ENCODE results near the gene ID3.
"Not testable (repeated sequence)": the region's sequence is repeated elsewhere in the genome, so short reads cannot be mapped to it uniquely, and the experiment has no call there.

Gene ID3

DNA sequence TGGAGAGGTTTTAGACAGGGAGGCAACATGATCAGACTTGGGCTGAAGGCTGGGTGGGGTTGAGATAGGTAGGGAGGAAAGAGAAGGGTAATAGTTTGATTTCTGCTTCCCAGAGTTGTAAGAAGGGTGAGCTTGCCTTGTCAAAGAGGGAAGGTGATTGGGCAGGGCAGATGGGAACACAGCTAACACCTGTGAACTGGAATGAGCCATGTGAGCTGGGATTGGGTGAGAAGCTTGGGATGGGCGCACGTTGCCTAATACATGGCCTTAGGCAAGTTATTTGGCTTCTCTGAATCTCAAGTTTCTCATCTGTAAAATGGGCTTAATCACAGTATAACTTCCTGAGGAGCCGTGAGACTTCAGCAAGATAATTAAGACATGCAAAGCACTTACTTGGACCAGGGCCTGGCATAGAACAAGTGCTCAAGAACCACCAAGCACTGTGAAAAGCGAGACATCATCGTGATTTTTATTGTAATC is 33.8 kb upstream of the ID3 start:
- Mint-ChIP-seq H3K36me3 (ENCODE audit: low read depth) (no peaks in the 10 kb centered on the region), H3K27me3 (no peaks in the 10 kb centered on the region), H3K4me3 (no peak overlapping the region), H3K27ac (peak overlapping the region; percentile 51), H3K4me1 (ENCODE audit: low read depth) (peaks cover 87% of the 10 kb centered on the region), H3K9me3 (no peaks in the 10 kb centered on the region)
- DNase-seq: no peak

DNA sequence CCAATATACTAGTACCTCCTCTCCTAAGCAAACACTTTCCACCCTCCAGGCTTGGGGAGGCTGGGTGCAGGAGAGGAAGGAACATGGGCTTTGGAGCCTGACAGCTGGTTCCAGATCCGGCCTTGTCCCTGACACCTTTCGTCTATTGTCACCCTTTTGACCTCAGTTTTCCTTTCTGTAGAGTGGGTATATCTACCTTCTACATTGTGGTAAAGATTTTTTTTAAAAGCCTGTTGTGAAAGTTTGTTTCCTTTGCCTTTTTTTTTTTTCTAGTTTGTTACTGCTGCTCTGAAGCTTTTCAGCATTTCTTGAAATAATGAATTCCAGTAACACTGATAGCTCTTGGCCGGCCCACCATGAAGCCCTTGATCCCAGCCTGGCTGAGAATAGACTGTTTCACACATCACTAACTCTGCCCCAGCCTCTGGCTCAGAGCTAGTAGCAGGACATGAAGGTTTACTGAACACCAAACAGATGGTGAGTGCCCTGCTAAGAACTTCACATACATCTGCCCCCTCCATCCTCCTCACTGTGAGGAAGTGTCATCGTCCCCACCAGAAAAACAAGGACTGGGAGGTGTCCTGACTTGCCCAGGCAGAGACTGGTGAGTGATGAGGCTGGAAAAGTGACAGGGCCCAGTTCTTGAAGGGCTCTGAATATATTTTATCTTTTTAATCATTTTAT is 33.0 kb upstream of the ID3 start:
- Mint-ChIP-seq H3K36me3 (ENCODE audit: low read depth) (no peaks in the 10 kb centered on the region), H3K9me3 (no peaks in the 10 kb centered on the region), H3K4me1 (ENCODE audit: low read depth) (peaks cover 80% of the 10 kb centered on the region), H3K4me3 (peak overlapping the region; percentile 2), H3K27ac (peak overlapping the region; percentile 61), H3K27me3 (no peaks in the 10 kb centered on the region)
- no peak for DNase-seq

- Mint-ChIP-seq H3K4me1 (ENCODE audit: low read depth) (peaks cover 72% of the 10 kb centered on the region), H3K9me3 (no peaks in the 10 kb centered on the region), H3K36me3 (ENCODE audit: low read depth) (no peaks in the 10 kb centered on the region), H3K4me3 (peak overlapping the region; percentile 2), H3K27me3 (no peaks in the 10 kb centered on the region), H3K27ac (peak overlapping the region; percentile 61)
- DNase-seq: peak; percentile 64
These were observed 32.3 kb upstream of the ID3 start for GRCh38 chr1:23591460-23592208.

DNA sequence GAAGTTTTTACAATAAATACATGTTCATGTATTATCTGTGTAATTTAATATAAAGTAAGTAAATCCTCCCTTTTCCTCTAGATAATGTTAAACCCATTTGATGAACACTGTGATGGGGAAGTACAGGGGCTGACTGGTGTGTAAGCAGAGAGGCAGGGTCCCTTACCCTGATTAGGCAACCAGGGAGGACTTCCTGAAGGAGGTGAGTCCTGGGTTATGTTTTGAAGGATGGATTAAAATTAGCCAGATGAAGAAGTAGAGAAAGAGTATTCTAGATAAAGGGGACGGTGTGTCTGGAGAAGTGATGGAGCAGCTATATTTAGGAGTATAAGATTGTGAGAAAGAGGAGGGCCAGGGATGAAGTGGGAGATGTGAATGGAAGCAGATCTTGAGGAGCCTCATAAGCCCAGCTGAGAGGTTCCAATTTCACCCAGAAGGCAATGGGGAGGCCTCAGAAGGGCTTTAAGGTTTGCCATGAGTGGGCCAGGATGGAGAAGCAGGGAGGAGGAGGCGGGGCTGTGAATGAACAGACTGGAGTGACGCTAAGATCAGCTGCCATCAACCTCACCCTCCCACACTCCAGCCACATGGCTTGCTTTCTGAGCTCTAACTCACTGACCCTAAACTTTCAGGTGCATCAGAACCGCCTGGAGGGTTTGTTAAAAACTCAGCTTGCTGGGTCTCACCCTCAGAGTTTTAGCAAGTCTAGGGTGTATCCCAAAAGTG is 30.9 kb upstream of the ID3 start:
- DNase-seq: peak; percentile 55
- Mint-ChIP-seq H3K9me3 (no peaks in the 10 kb centered on the region), H3K4me3 (no peak overlapping the region), H3K4me1 (ENCODE audit: low read depth) (peaks cover 74% of the 10 kb centered on the region), H3K36me3 (ENCODE audit: low read depth) (no peaks in the 10 kb centered on the region), H3K27me3 (no peaks in the 10 kb centered on the region), H3K27ac (peak overlapping the region; percentile 61)

DNA sequence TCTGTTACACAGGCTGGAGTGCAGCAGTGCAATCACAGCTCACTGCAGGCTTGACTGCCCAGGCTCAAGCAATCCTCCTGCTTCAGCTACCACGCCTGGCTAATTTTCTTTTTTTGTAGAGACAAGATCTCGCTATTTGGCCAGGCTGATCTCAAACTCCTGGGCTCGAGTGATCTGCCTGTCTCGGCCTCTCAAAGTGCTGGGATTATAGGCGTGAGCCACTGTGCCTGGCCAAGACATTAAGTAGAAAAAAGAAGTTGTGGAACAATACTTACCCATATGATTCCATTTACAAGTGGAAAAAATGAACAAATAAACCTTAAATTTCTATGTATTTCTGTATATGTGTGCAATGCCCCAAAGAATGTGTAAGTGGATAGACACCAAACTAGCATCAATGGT is 30.3 kb upstream of the ID3 start:
- H3K27ac Mint-ChIP-seq: no peak overlapping the region

DNA sequence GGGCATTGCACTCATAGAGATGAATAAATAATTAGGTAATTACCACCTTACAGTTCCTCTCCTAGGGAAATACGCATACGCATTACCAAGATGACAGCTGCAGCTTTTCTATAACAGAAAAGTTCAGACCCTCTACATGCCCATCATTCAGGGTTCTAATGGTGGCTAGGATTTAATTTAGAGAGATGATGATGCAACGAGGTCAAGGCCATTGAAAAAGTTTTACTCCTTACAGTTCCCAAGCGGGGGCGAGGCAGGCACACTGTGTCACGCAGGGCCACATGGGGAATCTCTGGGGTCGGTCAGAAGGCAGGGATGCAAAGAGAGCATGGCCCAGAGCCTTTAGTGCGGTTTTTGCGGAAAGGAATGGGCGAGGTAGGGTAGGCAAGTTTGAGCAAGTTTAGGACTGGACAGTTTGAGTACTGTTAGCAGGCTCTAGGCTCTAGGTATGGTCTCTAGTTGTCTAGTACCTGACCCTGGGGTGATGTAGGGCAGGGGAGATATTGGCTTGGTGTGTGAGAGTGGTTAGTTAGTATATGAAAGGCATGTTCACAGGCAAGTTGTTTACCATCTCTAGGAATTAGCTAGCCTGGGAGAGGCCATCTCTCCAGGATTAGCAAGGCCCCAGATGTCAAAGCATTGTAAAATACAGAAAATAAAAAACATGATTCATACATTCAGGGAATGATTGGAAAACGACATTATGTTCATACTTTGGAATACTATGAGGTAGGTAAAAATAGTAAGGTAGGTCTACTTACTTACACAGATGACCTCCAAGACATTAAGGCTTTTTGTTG is 29.6 kb upstream of the ID3 start:
- Mint-ChIP-seq H3K4me1 (ENCODE audit: low read depth) (peaks cover 62% of the 10 kb centered on the region), H3K27me3 (no peaks in the 10 kb centered on the region), H3K36me3 (ENCODE audit: low read depth) (no peaks in the 10 kb centered on the region), H3K9me3 (no peaks in the 10 kb centered on the region), H3K27ac (no peak overlapping the region), H3K4me3 (no peak overlapping the region)
- no peak for DNase-seq

More for the DNA sequence above, 30.3 kb upstream of the ID3 start:
- no peaks in the 10 kb centered on the region for H3K9me3 Mint-ChIP-seq
- H3K27me3 Mint-ChIP-seq: no peaks in the 10 kb centered on the region
- H3K4me3 Mint-ChIP-seq: no peak overlapping the region
- no peak for DNase-seq
- peaks cover 68% of the 10 kb centered on the region for H3K4me1 Mint-ChIP-seq (ENCODE audit: low read depth)
- H3K36me3 Mint-ChIP-seq (ENCODE audit: low read depth): no peaks in the 10 kb centered on the region

DNA sequence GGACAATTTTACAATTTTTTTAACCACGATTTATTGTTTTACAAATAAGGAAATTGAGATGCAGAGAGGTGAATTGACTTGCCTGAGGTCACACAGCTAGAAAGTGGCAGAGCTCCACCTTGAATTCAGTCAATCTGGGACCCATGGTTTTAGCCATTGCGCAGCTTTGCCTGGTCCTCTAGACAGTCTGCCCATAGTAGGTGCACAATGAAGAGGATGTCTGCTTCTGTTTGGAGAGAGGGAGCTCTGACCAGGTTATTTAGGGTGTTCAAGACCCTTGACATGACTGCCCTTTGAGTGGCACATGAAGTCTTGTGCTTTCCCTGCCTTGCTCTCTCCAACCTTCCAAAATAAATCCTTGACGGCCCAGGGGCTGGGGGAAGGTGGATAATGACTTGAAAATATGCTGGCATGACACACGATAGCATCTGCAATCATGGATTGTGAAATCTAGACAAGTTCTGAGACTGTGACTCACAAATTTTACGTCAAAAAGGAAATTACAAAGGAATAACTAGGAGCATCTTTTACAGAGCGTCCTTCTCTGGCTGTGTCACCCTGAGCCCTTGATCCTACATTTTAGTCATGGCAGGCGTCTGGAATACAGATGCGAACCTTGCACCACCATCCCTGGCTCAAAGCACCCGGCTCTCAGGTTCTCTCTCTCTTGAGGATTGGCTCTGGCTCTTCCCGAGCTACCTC is 26.2 kb upstream of the ID3 start:
- Mint-ChIP-seq H3K27ac (no peak overlapping the region), H3K36me3 (ENCODE audit: low read depth) (no peaks in the 10 kb centered on the region), H3K4me3 (no peak overlapping the region), H3K27me3 (no peaks in the 10 kb centered on the region), H3K4me1 (ENCODE audit: low read depth) (peaks cover 31% of the 10 kb centered on the region), H3K9me3 (no peaks in the 10 kb centered on the region)
- DNase-seq: no peak

DNA sequence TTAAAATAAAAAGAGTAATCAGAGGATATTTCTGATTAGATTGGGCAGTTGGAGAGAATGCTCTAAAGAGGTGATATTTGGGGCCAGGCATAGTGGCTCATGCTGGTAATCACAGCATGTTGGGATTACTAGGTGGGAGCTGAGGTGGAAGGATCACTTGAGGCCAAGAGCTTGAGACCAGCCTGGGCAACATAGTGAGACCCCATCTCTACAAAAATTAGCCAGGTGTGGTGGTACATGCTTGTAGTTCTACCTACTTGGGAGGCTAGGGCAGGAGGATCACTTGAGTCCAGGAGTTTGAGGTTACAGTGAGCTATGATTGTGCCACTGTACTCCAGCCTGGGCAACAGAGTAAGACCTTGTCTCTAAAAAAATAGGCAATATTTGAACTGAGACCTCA is 24.4 kb upstream of the ID3 start:
- DNase-seq; H3K36me3 Mint-ChIP-seq (ENCODE audit: low read depth); H3K4me3 Mint-ChIP-seq; H3K27ac Mint-ChIP-seq; H3K27me3 Mint-ChIP-seq; H3K9me3 Mint-ChIP-seq: not testable (repeated sequence)
- H3K4me1 Mint-ChIP-seq (ENCODE audit: low read depth): peaks cover 20% of the 10 kb centered on the region

DNA sequence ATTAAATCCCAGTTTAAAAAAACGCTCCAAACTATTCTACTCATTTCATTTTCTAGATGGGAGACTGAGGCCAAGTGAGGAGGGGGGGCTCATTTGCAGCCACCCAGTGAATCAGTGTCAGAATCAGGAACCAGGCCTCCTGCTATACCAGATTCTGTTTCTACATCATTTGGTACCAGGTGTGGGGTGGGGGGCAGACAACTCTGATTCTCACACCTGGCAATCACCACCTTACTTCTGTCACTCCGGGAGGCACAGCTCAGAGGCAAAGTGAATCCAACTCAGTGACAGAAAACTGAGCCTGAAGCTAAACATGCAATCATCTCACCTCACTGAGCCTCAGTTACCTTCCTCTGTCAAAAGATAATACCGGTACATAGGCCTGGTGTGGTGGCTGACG is 23.5 kb upstream of the ID3 start:
- Mint-ChIP-seq H3K4me3 (no peak overlapping the region), H3K4me1 (ENCODE audit: low read depth) (peaks cover 25% of the 10 kb centered on the region), H3K9me3 (no peaks in the 10 kb centered on the region), H3K27ac (no peak overlapping the region), H3K36me3 (ENCODE audit: low read depth) (no peaks in the 10 kb centered on the region), H3K27me3 (no peaks in the 10 kb centered on the region)
- DNase-seq: no peak

DNA sequence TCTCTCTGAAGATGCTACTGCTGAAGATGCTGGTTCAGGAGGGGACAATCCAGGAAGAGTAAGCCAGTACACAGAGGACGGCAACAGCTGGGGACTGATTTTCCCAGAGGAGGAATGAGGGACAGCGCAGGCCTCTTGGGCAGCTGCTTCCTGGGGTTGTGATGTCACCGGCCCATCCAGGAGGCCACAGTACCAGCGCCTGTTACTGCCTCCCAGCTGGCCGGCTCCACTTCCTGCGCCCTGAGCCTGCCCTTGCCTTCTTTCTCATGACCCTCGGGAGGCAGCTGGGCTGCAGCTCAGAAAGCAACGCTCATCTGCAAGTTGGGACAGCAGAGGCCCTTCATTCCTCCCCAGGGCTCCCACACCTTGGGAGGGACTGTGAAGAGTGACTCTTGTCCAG is 21.9 kb upstream of the ID3 start:
- Mint-ChIP-seq H3K36me3 (ENCODE audit: low read depth) (no peaks in the 10 kb centered on the region), H3K27ac (no peak overlapping the region), H3K9me3 (no peaks in the 10 kb centered on the region), H3K4me3 (no peak overlapping the region), H3K4me1 (ENCODE audit: low read depth) (peaks cover 40% of the 10 kb centered on the region), H3K27me3 (no peaks in the 10 kb centered on the region)
- DNase-seq: no peak

GRCh38 chr1:23578997-23579363 is 19.7 kb upstream of the ID3 start:
- Mint-ChIP-seq H3K4me3 (no peak overlapping the region), H3K4me1 (ENCODE audit: low read depth) (peaks cover 54% of the 10 kb centered on the region)

DNA sequence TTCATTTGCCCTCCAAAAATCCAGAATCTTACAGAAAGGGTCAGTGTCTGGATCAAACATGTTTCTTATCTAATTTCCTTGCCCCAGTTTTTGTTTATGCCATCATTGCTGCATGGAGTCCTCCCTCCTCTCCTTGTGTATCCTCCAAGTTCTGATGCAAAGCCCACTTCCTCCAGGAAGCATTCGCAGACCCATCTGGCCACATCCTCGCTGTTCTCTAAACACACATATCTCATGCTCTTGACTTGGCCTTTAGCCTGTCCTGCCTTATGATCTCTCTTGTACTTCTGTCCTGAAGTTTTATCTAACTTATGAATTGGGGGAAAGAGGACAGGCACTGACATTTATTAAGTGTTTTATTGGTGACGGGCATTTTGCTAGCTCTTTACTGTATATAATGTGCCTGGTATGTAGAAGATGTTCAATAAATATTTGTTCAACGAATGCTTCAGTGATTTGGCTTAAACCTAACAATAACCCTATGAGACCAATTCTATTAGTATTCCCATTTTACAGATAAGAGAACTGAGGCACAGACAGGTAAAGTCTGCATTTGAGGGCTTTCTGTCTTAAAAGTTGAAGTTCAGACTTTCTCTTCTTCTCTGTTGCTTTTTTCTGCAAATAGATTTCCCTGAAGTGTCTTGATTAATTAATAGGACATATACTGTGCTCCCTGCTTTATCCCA is 19.2 kb upstream of the ID3 start:
- H3K36me3 Mint-ChIP-seq (ENCODE audit: low read depth): no peaks in the 10 kb centered on the region
- H3K27me3 Mint-ChIP-seq: no peaks in the 10 kb centered on the region
- H3K4me3 Mint-ChIP-seq: no peak overlapping the region
- peak overlapping the region; percentile 38 for H3K27ac Mint-ChIP-seq
- H3K4me1 Mint-ChIP-seq (ENCODE audit: low read depth): peaks cover 54% of the 10 kb centered on the region
- no peak for DNase-seq
- no peaks in the 10 kb centered on the region for H3K9me3 Mint-ChIP-seq

More at GRCh38 chr1:23578997-23579363, 19.7 kb upstream of the ID3 start:
- H3K36me3 Mint-ChIP-seq (ENCODE audit: low read depth): no peaks in the 10 kb centered on the region
- DNase-seq: no peak
- H3K9me3 Mint-ChIP-seq: no peaks in the 10 kb centered on the region
- no peak overlapping the region for H3K27ac Mint-ChIP-seq
- no peaks in the 10 kb centered on the region for H3K27me3 Mint-ChIP-seq

Data from activated T-cell treated with anti-CD3 and anti-CD28 coated beads, Interleukin-2, amount 50 U/mL, for 24 hours (primary cell).